ENCODE data around the gene PASK. TPM values are rescaled to one million over a fixed set of nuclear protein-coding genes. Genes with fewer than 3 reads are reported as not detected.
"Not testable (repeated sequence)": the region's sequence is repeated elsewhere in the genome, so short reads cannot be mapped to it uniquely, and the experiment has no call there.

The PASK gene
- 2.0 and 2.4 TPM in 2 replicates for polyA plus RNA-seq (2011; rRNA removed)
- polyA minus RNA-seq (2011; rRNA and poly(A)+ RNA removed), result 3.4 and 6.7 TPM in 2 replicates

- no peak within 1 kb of the TSS for H3K27ac ChIP-seq (ENCODE audit: low read depth, low read length)
- no peak for TF ChIP-seq CTCF (IDR thresholded peaks at IDR 0.05; ENCODE audit: low read depth, low read length)
- peak; percentile 78 for DNase-seq (ENCODE audit: low read depth, low spot score)
- H3K9me3 ChIP-seq (ENCODE audit: control insufficient read depth, insufficient read depth, low read length), result no peaks in the 10 kb centered on the region; the same call in 1 of the 2 replicates
- no peaks in the 10 kb centered on the region for H3K27me3 ChIP-seq (ENCODE audit: control insufficient read depth, insufficient read depth, low read length)
- H3K4me3 ChIP-seq (ENCODE audit: low read depth, low read length), result peak within 1 kb of the TSS; percentile 91
- ChIA-PET CTCF (interaction anchor here (0.6 kb wide), 1 partner anchor 69 kb away, joined by 4 read pairs; no protein-coding TSS in a partner anchor), POLR2A (interaction anchor here (0.7 to 1.2 kb wide), 2 partner anchors 47 to 228 kb away, joined by 3 read pairs; partner anchors contain the start of gene MTERF4)
Measured at GRCh38 chr2:241148891-241149674, at the start of gene PASK. PASK (minus strand) TSS chr2:241149472; CDS start chr2:241143032, 6,440 bp downstream.

GRCh38 chr2:241198381-241199279, 49.4 kb upstream of the PASK start:
- DNase-seq (ENCODE audit: low read depth, low spot score), result no peak
- POLR2A ChIA-PET, result no interaction called here
- no peak for TF ChIP-seq CTCF (IDR thresholded peaks at IDR 0.05; ENCODE audit: low read depth, low read length)
- H3K9me3 ChIP-seq (ENCODE audit: control insufficient read depth, insufficient read depth, low read length), result no peaks in the 10 kb centered on the region; the same call in 1 of the 2 replicates
- no peak overlapping the region for H3K4me3 ChIP-seq (ENCODE audit: low read depth, low read length)
- H3K27ac ChIP-seq (ENCODE audit: low read depth, low read length), result no peak overlapping the region
- CTCF ChIA-PET, result no interaction called here
- H3K27me3 ChIP-seq (ENCODE audit: control insufficient read depth, insufficient read depth, low read length), result peaks cover 14% of the 10 kb centered on the region

- DNase-seq (ENCODE audit: low read depth, low spot score), result no peak
- H3K27ac ChIP-seq (ENCODE audit: low read depth, low read length), result no peak overlapping the region
- ChIA-PET POLR2A (no interaction called here), CTCF (no interaction called here)
- no peak for TF ChIP-seq CTCF (IDR thresholded peaks at IDR 0.05; ENCODE audit: low read depth, low read length)
- H3K9me3 ChIP-seq (ENCODE audit: control insufficient read depth, insufficient read depth, low read length), result no peaks in the 10 kb centered on the region; the same call in 1 of the 2 replicates
- H3K27me3 ChIP-seq (ENCODE audit: control insufficient read depth, insufficient read depth, low read length), result peaks cover 14% of the 10 kb centered on the region
- no peak overlapping the region for H3K4me3 ChIP-seq (ENCODE audit: low read depth, low read length)
Measured at GRCh38 chr2:241197947-241198346, 48.7 kb upstream of the PASK start.

DNA sequence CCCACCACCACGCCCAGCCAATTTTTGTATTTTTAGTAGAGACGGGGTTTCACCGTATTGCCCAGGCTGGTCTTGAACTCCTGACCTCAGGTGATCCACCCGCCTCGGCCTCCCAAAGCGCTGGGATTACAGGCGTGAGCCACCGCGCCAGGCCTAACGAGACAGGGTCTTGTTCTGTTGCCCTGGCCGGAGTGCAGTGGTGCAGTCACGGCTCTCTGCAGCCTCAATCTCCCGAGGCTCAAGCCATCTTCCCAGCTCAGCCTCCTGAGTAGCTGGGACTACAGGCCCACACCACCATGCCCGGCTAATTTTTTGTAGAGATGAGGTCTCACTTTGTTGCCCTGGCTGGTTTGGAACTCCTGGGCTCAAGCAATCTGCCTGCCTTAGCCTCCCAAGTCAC, 48.0 kb upstream of the PASK start:
- not testable (repeated sequence) for DNase-seq (ENCODE audit: low read depth, low spot score)

DNA sequence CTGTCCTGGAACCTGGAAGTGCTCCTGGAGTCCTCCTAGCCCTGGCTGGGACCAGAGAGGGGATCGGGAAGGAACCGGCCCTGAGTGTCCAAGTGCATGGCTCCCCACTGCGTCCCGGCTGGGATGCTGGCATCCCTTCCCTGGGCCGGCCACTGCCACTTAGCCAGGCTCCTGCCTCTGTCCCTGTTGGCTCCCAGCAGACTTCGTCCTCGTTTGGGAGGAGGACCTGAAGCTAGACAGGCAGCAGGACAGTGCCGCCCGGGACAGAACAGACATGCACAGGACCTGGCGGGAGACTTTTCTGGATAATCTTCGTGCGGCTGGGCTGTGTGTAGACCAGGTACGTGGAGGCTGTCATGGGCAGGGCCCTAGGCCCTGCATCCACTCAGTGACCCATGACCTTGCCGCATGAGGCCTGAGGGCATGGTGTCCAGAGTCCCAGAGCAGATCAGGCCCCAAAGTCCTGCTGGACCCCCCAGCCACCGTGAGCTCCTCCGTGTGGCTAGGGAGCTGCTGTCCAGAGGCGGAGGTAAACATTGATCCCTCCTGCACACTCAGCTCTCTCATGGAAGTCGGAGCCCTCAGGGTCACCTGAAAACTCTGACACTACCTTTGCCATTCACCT, 46.3 kb upstream of the PASK start:
- POLR2A ChIA-PET, result no interaction called here
- CTCF ChIA-PET, result interaction anchor here (1.2 kb wide), 1 partner anchor 344 kb away, joined by 4 read pairs; no protein-coding TSS in a partner anchor
- Histone ChIP-seq H3K9me3 (ENCODE audit: control insufficient read depth, insufficient read depth, low read length) (no peaks in the 10 kb centered on the region; the same call in 1 of the 2 replicates), H3K27ac (ENCODE audit: low read depth, low read length) (no peak overlapping the region), H3K4me3 (ENCODE audit: low read depth, low read length) (no peak overlapping the region), H3K27me3 (ENCODE audit: control insufficient read depth, insufficient read depth, low read length) (peaks cover 14% of the 10 kb centered on the region)
- no peak for TF ChIP-seq CTCF (IDR thresholded peaks at IDR 0.05; ENCODE audit: low read depth, low read length)
- DNase-seq (ENCODE audit: low read depth, low spot score), result no peak

More for the DNA sequence above, 48.0 kb upstream of the PASK start:
- CTCF ChIA-PET; H3K4me3 ChIP-seq (ENCODE audit: low read depth, low read length); H3K9me3 ChIP-seq (ENCODE audit: control insufficient read depth, insufficient read depth, low read length); H3K27ac ChIP-seq (ENCODE audit: low read depth, low read length): not testable (repeated sequence)
- H3K27me3 ChIP-seq (ENCODE audit: control insufficient read depth, insufficient read depth, low read length), result peaks cover 14% of the 10 kb centered on the region
- POLR2A ChIA-PET, result interaction anchor here (0.7 kb wide), 1 partner anchor 340 kb away, joined by 7 read pairs; no protein-coding TSS in a partner anchor
